HepG2 (cell line): Measurements from ENCODE around the gene DMPK. TPM values are rescaled to one million over a fixed set of nuclear protein-coding genes. Genes with fewer than 3 reads are reported as not detected.

ENCODE experiments used
- ATAC-seq: fragments of 200-7000 bp; cut with Tn5 transposase; 3 replicates; pipeline ENCODE4 v1.9.1; 2020; ENCODE audit warnings: mild to moderate bottlenecking, moderate library complexity
- Bru-seq: library from RNA; stranded (reverse); fragments of 400-500 nt; gene quantifications from one replicate; lab custom pipeline; 2021; lab: Mats Ljungman, UMichigan
- BruChase-seq, 2 experiments: library from RNA; stranded (reverse); fragments of 400-500 nt; gene quantifications; one replicate each; lab custom pipeline; 2021; lab: Mats Ljungman, UMichigan
- BruUV-seq: library from RNA; stranded (reverse); fragments of 400-500 nt; replicated peaks from 2 replicates; lab custom pipeline; 2021; lab: Mats Ljungman, UMichigan
- CTCF ChIA-PET: fragments of 300-600 bp; formaldehyde crosslinking; extraction: SDS; loops from one replicate; lab custom pipeline; 2021; ENCODE audit warnings: low total read pairs, inconsistent platforms, low intra/inter-chr PET ratio; lab: Yijun Ruan, JAX
- POLR2A ChIA-PET: fragments of 350-600 bp; sonication (Branson Sonifier 250); formaldehyde crosslinking; loops from one replicate; lab custom pipeline; 2020; ENCODE audit warnings: antibody characterized with exemption, inconsistent platforms; lab: Yijun Ruan, JAX
- DNase-seq: peaks from one replicate; pipeline ENCODE4 v3.0.0-alpha.2; 2015; ENCODE audit warnings: low spot score
- FAIRE-seq: peaks from 3 replicates; lab custom pipeline; 2011; peaks lifted over from hg19 to GRCh38; lab: Jason Lieb, UNC
- H2AFZ ChIP-seq: one replicate; pipeline ENCODE4 v1.6.1; 2011; ENCODE audit warnings: low read length, inconsistent platforms
- H3K27ac ChIP-seq: fragments of 300-600 bp; 3 replicates; pipeline ENCODE4 v1.8.0; 2011; ENCODE audit warnings: mixed run types, mild to moderate bottlenecking, mixed read lengths, low read length, inconsistent platforms; ENCODE audit not compliant: insufficient read depth; ENCODE audit errors: extremely low read length
- H3K27me3 ChIP-seq, 2 experiments: fragments of 200-600 bp in 1 of 2; 2 replicates in 1 of 2; 3 replicates in 1 of 2; pipeline versions ENCODE4 v1.6.0 to v1.8.0; 2011; ENCODE audit warnings: low read length in 2 of 2, mild to moderate bottlenecking in 2 of 2, moderate library complexity in 2 of 2, inconsistent platforms in 1 of 2; ENCODE audit not compliant: insufficient read depth in 2 of 2, control insufficient read depth in 1 of 2
- H3K36me3 ChIP-seq, 2 experiments: fragments of 200-600 bp in 1 of 2; replicated peaks in 1 of 2; 2 replicates in 1 of 2; 3 replicates in 1 of 2; pipeline versions ENCODE4 v1.5.1 to v1.8.0; 2011; ENCODE audit warnings: low read length in 2 of 2, inconsistent platforms in 1 of 2; ENCODE audit not compliant: insufficient read depth in 2 of 2, control insufficient read depth in 1 of 2
- H3K4me1 ChIP-seq: 2 replicates; pipeline ENCODE4 v1.5.1; 2012; ENCODE audit warnings: low read length, inconsistent platforms; ENCODE audit not compliant: insufficient read depth
- H3K4me2 ChIP-seq: 2 replicates; pipeline ENCODE4 v1.6.0; 2011; ENCODE audit warnings: low read depth, low read length, inconsistent platforms
- H3K4me3 ChIP-seq, 3 experiments: fragments of 200-600 bp in 1 of 3; sonication (generic), shearing (Covaris generic) in 1 of 3; replicated peaks in 1 of 3; 2 replicates each; pipeline ENCODE4 v1.5.1; 2011 to 2016; ENCODE audit warnings: low read length in 3 of 3, inconsistent platforms in 2 of 3, low read depth in 2 of 3, mild to moderate bottlenecking in 2 of 3, control low read depth in 1 of 3, mixed read lengths in 1 of 3; ENCODE audit not compliant: insufficient read depth in 1 of 3
- H3K79me2 ChIP-seq: one replicate; pipeline ENCODE4 v1.6.1; 2011; ENCODE audit warnings: low read length, inconsistent platforms; ENCODE audit not compliant: insufficient read depth
- H3K9ac ChIP-seq: 2 replicates; pipeline ENCODE4 v1.6.0; 2011; ENCODE audit warnings: mild to moderate bottlenecking, low read depth, low read length, inconsistent platforms; ENCODE audit not compliant: insufficient read depth
- H3K9me3 ChIP-seq: 2 replicates; pipeline ENCODE4 v1.5.1; 2012; ENCODE audit warnings: mild to moderate bottlenecking, low read length
- H4K20me1 ChIP-seq: 2 replicates; pipeline ENCODE4 v1.6.0; 2011; ENCODE audit warnings: inconsistent platforms, mild to moderate bottlenecking, low read length, moderate library complexity; ENCODE audit not compliant: insufficient read depth
- AGO1 ChIP-seq: fragments of 200-400 bp; formaldehyde crosslinking; IDR thresholded peaks from 2 replicates; pipeline ENCODE4 v1.6.1; 2017; ENCODE audit warnings: mild to moderate bottlenecking, low read depth, low read length, moderate library complexity; ENCODE audit not compliant: poor library complexity, severe bottlenecking
- CHD2 ChIP-seq: IDR thresholded peaks from 2 replicates; pipeline ENCODE4 v1.6.1; 2011; ENCODE audit warnings: low read depth, low read length, improper control_type of control experiment
- ELF3 ChIP-seq: IDR thresholded peaks from 2 replicates; pipeline ENCODE4 v1.6.1; 2016; ENCODE audit warnings: missing genetic modification reagents, missing compliant biosample characterization
- GLMP ChIP-seq: sonication (generic); formaldehyde crosslinking; IDR thresholded peaks from 2 replicates; pipeline ENCODE4 v1.9.0; 2021; ENCODE audit warnings: missing genetic modification reagents, mild to moderate bottlenecking, borderline replicate concordance
- HNF4A ChIP-seq: sonication (generic); formaldehyde crosslinking; IDR thresholded peaks from 2 replicates; pipeline ENCODE4 v1.4.0; 2020; ENCODE audit warnings: missing genetic modification reagents
- POGZ ChIP-seq: sonication (generic); formaldehyde crosslinking; IDR thresholded peaks from 2 replicates; pipeline ENCODE4 v1.4.0; 2020; ENCODE audit warnings: mild to moderate bottlenecking, missing genetic modification reagents
- POLR2A ChIP-seq, 2 experiments: IDR thresholded peaks; 2 replicates each; pipeline ENCODE4 v1.6.1; 2011; ENCODE audit warnings: low read depth in 2 of 2, low read length in 2 of 2, mild to moderate bottlenecking in 1 of 2, moderate library complexity in 1 of 2; ENCODE audit not compliant: insufficient read depth in 1 of 2
- POLR2G ChIP-seq: fragments of 200-400 bp; formaldehyde crosslinking; IDR thresholded peaks from 2 replicates; pipeline ENCODE4 v1.6.1; 2018; ENCODE audit warnings: mild to moderate bottlenecking, low read depth, low read length, moderate library complexity
- REPIN1 ChIP-seq: sonication (generic); formaldehyde crosslinking; IDR thresholded peaks from 2 replicates; pipeline ENCODE4 v1.8.0; 2022; ENCODE audit warnings: missing genetic modification reagents, low read depth, mild to moderate bottlenecking, borderline replicate concordance
- SIN3B ChIP-seq: fragments of 150-350 bp; IDR thresholded peaks from 2 replicates; pipeline ENCODE4 v1.6.1; 2014; ENCODE audit warnings: low read length
- YEATS2 ChIP-seq: sonication (generic); formaldehyde crosslinking; IDR thresholded peaks from 2 replicates; pipeline ENCODE4 v1.4.0; 2020; ENCODE audit warnings: missing genetic modification reagents, borderline replicate concordance
- ZNF256 ChIP-seq: sonication (generic); formaldehyde crosslinking; conservative IDR thresholded peaks from 2 replicates; pipeline ENCODE4 v1.4.0; 2020; ENCODE audit warnings: missing genetic modification reagents
- ZNF501 ChIP-seq: sonication (generic); formaldehyde crosslinking; IDR thresholded peaks from 2 replicates; pipeline ENCODE4 v1.5.1; 2020; ENCODE audit warnings: mild to moderate bottlenecking, moderate library complexity, missing genetic modification reagents
- ZNF512 ChIP-seq: sonication (generic); formaldehyde crosslinking; IDR thresholded peaks from 2 replicates; pipeline ENCODE4 v1.4.0; 2020; ENCODE audit warnings: mild to moderate bottlenecking, missing genetic modification reagents
- ZNF547 ChIP-seq: sonication (generic); formaldehyde crosslinking; IDR thresholded peaks from 2 replicates; pipeline ENCODE4 v1.5.1; 2020; ENCODE audit warnings: mild to moderate bottlenecking, missing genetic modification reagents
- ZNF550 ChIP-seq: sonication (generic); formaldehyde crosslinking; IDR thresholded peaks from 2 replicates; pipeline ENCODE4 v1.4.0; 2020; ENCODE audit warnings: mild to moderate bottlenecking, missing genetic modification reagents, borderline replicate concordance
- ZNF644 ChIP-seq: IDR thresholded peaks from 2 replicates; pipeline ENCODE4 v1.6.1; 2016; ENCODE audit warnings: low read depth
- WGBS: methylation state at CpG from one replicate; pipeline ENCODE4 v1.1.6; 2017; ENCODE audit warnings: low lambda C conversion rate; 5-methylcytosine and 5-hydroxymethylcytosine counted together
- in situ Hi-C: cut with HindIII; loops from 2 replicates; pipeline ENCODE4 v1.10.0; 2017; ENCODE audit warnings: low pct_unique_long_range_greater_than_20kb; ENCODE audit not compliant: extremely low pct_ligation_motif_present
- intact Hi-C: fragments of 100-400 bp; cut with micrococcal nuclease; formaldehyde crosslinking; loops from one replicate; pipeline ENCODE4 v1.10.0; 2022; ENCODE audit not compliant: unreplicated experiment
- long read RNA-seq, 2 experiments: library from RNA in 1 of 2; library from polyadenylated mRNA in 1 of 2; stranded (forward) in 1 of 2; unstranded in 1 of 2; transcript quantifications; one replicate each; pipeline ENCODE4 v2.0.0, GENCODE V29; 2019 to 2022
- polyA minus RNA-seq, 3 experiments: library from RNA; depleted of rRNA, polyadenylated mRNA; stranded (reverse); fragments of >200 nt; gene quantifications; 2 replicates each; pipeline ENCODE4 v1.2.3, GENCODE V29; 2011; ENCODE audit warnings: low replicate concordance in 1 of 3
- polyA plus RNA-seq, 8 experiments: library from polyadenylated mRNA; depleted of rRNA in 3 of 8; stranded (reverse) in 7 of 8; unstranded in 1 of 8; fragments of >200 nt; fragmentation: Illumina TruSeq in 4 of 8; extraction: Trizol in 4 of 8; gene quantifications; 2 replicates each; pipeline versions ENCODE4 v1.2.1 to v1.2.3, GENCODE V29; 2011 to 2016; ENCODE audit warnings: low read depth in 4 of 8, missing spikeins in 1 of 8, mixed read lengths in 1 of 8; ENCODE audit not compliant: insufficient read depth in 1 of 8
- total RNA-seq, 5 experiments: library from RNA; depleted of rRNA; stranded (reverse); fragments of >200 nt; fragmentation: Illumina TruSeq; extraction: Trizol; gene quantifications; 2 replicates each; pipeline ENCODE4 v1.2.3, GENCODE V29; 2016; ENCODE audit warnings: low read depth in 1 of 5

Gene DMPK
- 1.7 and 5.3 TPM in 2 replicates for total RNA-seq (2016; rRNA removed; fragmentation: Illumina TruSeq; extraction: Trizol)
- total RNA-seq (2016; cell fraction: cytosol; rRNA removed; fragmentation: Illumina TruSeq; extraction: Trizol; ENCODE audit: low read depth): 1.1 and 1.9 TPM in 2 replicates
- total RNA-seq (2016; cell fraction: insoluble cytoplasmic fraction; rRNA removed; fragmentation: Illumina TruSeq; extraction: Trizol): 1.5 and 4.2 TPM in 2 replicates
- 2.2 and 2.7 TPM in 2 replicates for total RNA-seq (2016; cell fraction: membrane; rRNA removed; fragmentation: Illumina TruSeq; extraction: Trizol)
- 6.7 and 7.2 TPM in 2 replicates for total RNA-seq (2016; cell fraction: nucleus; rRNA removed; fragmentation: Illumina TruSeq; extraction: Trizol)
- polyA plus RNA-seq (2011; rRNA removed): 8.8 and 12.5 TPM in 2 replicates
- polyA plus RNA-seq (2011; cell fraction: cytosol; rRNA removed): 4.4 and 5.8 TPM in 2 replicates
- polyA plus RNA-seq (2011; cell fraction: nucleus; rRNA removed): 119 and 127 TPM in 2 replicates
- 8.6 and 13.1 TPM in 2 replicates for polyA plus RNA-seq (2012)
- 0.84 and 0.86 TPM in 2 replicates for polyA plus RNA-seq (2016; cell fraction: cytosol; fragmentation: Illumina TruSeq; extraction: Trizol; ENCODE audit: low read depth)
- 3.2 and 3.6 TPM in 2 replicates for polyA plus RNA-seq (2016; cell fraction: insoluble cytoplasmic fraction; fragmentation: Illumina TruSeq; extraction: Trizol; ENCODE audit: low read depth)
- 1.6 and 1.8 TPM in 2 replicates for polyA plus RNA-seq (2016; cell fraction: membrane; fragmentation: Illumina TruSeq; extraction: Trizol; ENCODE audit: low read depth)
- 25.3 and 34.4 TPM in 2 replicates for polyA plus RNA-seq (2016; cell fraction: nucleus; fragmentation: Illumina TruSeq; extraction: Trizol; ENCODE audit: insufficient read depth, low read depth)
- polyA minus RNA-seq (2011; rRNA and poly(A)+ RNA removed; ENCODE audit: low replicate concordance): 6.3 and 12.8 TPM in 2 replicates
- polyA minus RNA-seq (2011; cell fraction: cytosol; rRNA and poly(A)+ RNA removed): 2.5 and 4.2 TPM in 2 replicates
- 11.6 and 14.0 TPM in 2 replicates for polyA minus RNA-seq (2011; cell fraction: nucleus; rRNA and poly(A)+ RNA removed)
- Bru-seq, nascent RNA: percentile 56 among the genes with signal in this experiment
- BruChase-seq, experiment 1, labeled RNA remaining after a 6-hour chase: percentile 86 among the genes with signal in this experiment
- BruChase-seq, experiment 2, labeled RNA remaining after a 2-hour chase: percentile 77 among the genes with signal in this experiment
- long read RNA-seq, experiment 1, partial matches to known transcripts: 2 of 3 reads
- long read RNA-seq, experiment 1, other reads (novel, unspliced or antisense): 1 of 3 reads
- long read RNA-seq, experiment 2, partial matches to known transcripts: 14 of 34 reads
- long read RNA-seq, experiment 2, other reads (novel, unspliced or antisense): 14 of 34 reads

GRCh38 chr19:45782162-45782691 is at the start of gene DMPK:
Gene DMPK, minus strand, starts transcription at chr19:45782490. Its CDS starts 138 bp downstream, at chr19:45782352.
- H3K4me3 ChIP-seq: peak within 1 kb of the TSS in 2 of 3 experiments; percentile 11 to 61; a peak in 2 of 6 replicates
- ATAC-seq: peak; percentile 22
- FAIRE-seq: no peak
- no peaks in the 10 kb centered on the region for H3K9me3 ChIP-seq
- peak within 1 kb of the TSS; percentile 58; the same call in 1 of the 2 replicates for H3K9ac ChIP-seq
- CTCF ChIA-PET: no interaction called here
- no peaks in the 10 kb centered on the region; a peak in 1 of 5 replicates for H3K27me3 ChIP-seq
- H3K79me2 ChIP-seq: no peaks in the 10 kb centered on the region
- DNase-seq: no peak
- H3K27ac ChIP-seq: no peak within 1 kb of the TSS
- BruUV-seq: no TSS peak
- peaks cover 35% of the 10 kb centered on the region for H3K4me1 ChIP-seq
- peak within 1 kb of the TSS; percentile 66 for H3K4me2 ChIP-seq
- intact Hi-C loops (no loop called here), in situ Hi-C loops (no loop called here)
- H2AFZ ChIP-seq: no peak within 1 kb of the TSS
- POLR2A ChIA-PET: interaction anchor here (0.5 to 4.7 kb wide), 5 partner anchors 9 to 104 kb away, joined by 3 to 53 read pairs (median 3); partner anchors contain the start of genes IRF2BP1 and SIX5
- peaks cover 2 to 9% of the 10 kb centered on the region in 2 experiments; a peak in 2 of 5 replicates for H3K36me3 ChIP-seq
- peaks cover 4% of the 10 kb centered on the region; the same call in 1 of the 2 replicates for H4K20me1 ChIP-seq
- 12% methylated on average over 9 of the region's 18 CpGs for WGBS
- no peak for TF ChIP-seq HNF4A
- peak; percentile 83 for TF ChIP-seq AGO1
- TF ChIP-seq ZNF256 (CRISPR knock-in tag): no peak
- no peak for TF ChIP-seq GLMP
- 0 out of 4 replicates have a peak, but pooled peaks of 1 of the 2 experiments have one; percentile 22 for TF ChIP-seq POLR2A (IDR thresholded peaks at IDR 0.05; ENCODE audit: insufficient read depth in 1 of 2, low read depth in 2 of 2, low read length in 2 of 2)
- TF ChIP-seq ZNF550 (CRISPR knock-in tag): no peak
- no peak for TF ChIP-seq ZNF512
- TF ChIP-seq REPIN1: no peak
- TF ChIP-seq POGZ: no peak
- TF ChIP-seq POLR2G: peak; percentile 48; the same call in 1 of the 2 replicates
- no peak for TF ChIP-seq ELF3 (CRISPR knock-in tag)
- TF ChIP-seq CHD2: no peak
- TF ChIP-seq ZNF644: no peak
- TF ChIP-seq ZNF547 (CRISPR knock-in tag): no peak
- TF ChIP-seq YEATS2: no peak
- TF ChIP-seq ZNF501 (CRISPR knock-in tag): no peak
- no peak for TF ChIP-seq SIN3B
